ENCODE measurements around the gene CAVIN3. TPM values are rescaled to one million over a fixed set of nuclear protein-coding genes. Genes with fewer than 3 reads are reported as not detected.
A peak's percentile ranks its signal among the peaks of the same experiment; 100 is the strongest.
"Not testable (repeated sequence)": the region's sequence is repeated elsewhere in the genome, so short reads cannot be mapped to it uniquely, and the experiment has no call there.

CAVIN3 gene
- total RNA-seq, 1 experiment from 2014 or later: not detected

- Histone ChIP-seq H3K27me3 (ENCODE audit: low read length) (no peaks in the 10 kb centered on the region), H3K4me1 (ENCODE audit: low read length) (no peaks in the 10 kb centered on the region), H3K4me3 (ENCODE audit: low read length) (no peak overlapping the region), H3K79me2 (ENCODE audit: low read length) (no peaks in the 10 kb centered on the region), H4K20me1 (ENCODE audit: insufficient read depth, low read depth, low read length) (no peaks in the 10 kb centered on the region), H3K9ac (ENCODE audit: low read length) (no peak overlapping the region), H3K9me3 (ENCODE audit: low read length) (no peaks in the 10 kb centered on the region), H2AFZ (ENCODE audit: low read length) (no peak overlapping the region), H3K9me2 (replicated peaks; ENCODE audit: insufficient read depth, low read length) (no peaks in the 10 kb centered on the region), H3K27ac (ENCODE audit: low read length) (no peak overlapping the region), H3K36me3 (ENCODE audit: insufficient read depth, low read length) (no peaks in the 10 kb centered on the region), H3K4me2 (ENCODE audit: low read depth, low read length, poor library complexity, severe bottlenecking) (no peak overlapping the region)
- DNase-seq: no peak
These were observed 19.2 kb downstream of the CAVIN3 start for GRCh38 chr11:6301096-6301495.

- no peak overlapping the region for H3K4me3 ChIP-seq (ENCODE audit: low read length)
- no peaks in the 10 kb centered on the region for H3K4me1 ChIP-seq (ENCODE audit: low read length)
- DNase-seq: no peak
- no peak overlapping the region for H3K9ac ChIP-seq (ENCODE audit: low read length)
- H3K27ac ChIP-seq (ENCODE audit: low read length): no peak overlapping the region
- no peaks in the 10 kb centered on the region for H3K9me3 ChIP-seq (ENCODE audit: low read length)
- no peaks in the 10 kb centered on the region for H3K79me2 ChIP-seq (ENCODE audit: low read length)
- H3K4me2 ChIP-seq (ENCODE audit: low read depth, low read length, poor library complexity, severe bottlenecking): no peak overlapping the region
- H3K36me3 ChIP-seq (ENCODE audit: insufficient read depth, low read length): no peaks in the 10 kb centered on the region
- H4K20me1 ChIP-seq (ENCODE audit: insufficient read depth, low read depth, low read length): no peaks in the 10 kb centered on the region
- H3K9me2 ChIP-seq (replicated peaks; ENCODE audit: insufficient read depth, low read length): no peaks in the 10 kb centered on the region
- H3K27me3 ChIP-seq (ENCODE audit: low read length): no peaks in the 10 kb centered on the region
- H2AFZ ChIP-seq (ENCODE audit: low read length): no peak overlapping the region
These were observed 20.0 kb downstream of the CAVIN3 start for GRCh38 chr11:6300325-6300724.

GRCh38 chr11:6298605-6299004, 21.7 kb downstream of the CAVIN3 start:
- Histone ChIP-seq H3K9me2 (replicated peaks; ENCODE audit: insufficient read depth, low read length) (no peaks in the 10 kb centered on the region), H3K9ac (ENCODE audit: low read length) (no peak overlapping the region), H3K4me3 (ENCODE audit: low read length) (no peak overlapping the region), H3K27ac (ENCODE audit: low read length) (no peak overlapping the region), H4K20me1 (ENCODE audit: insufficient read depth, low read depth, low read length) (no peaks in the 10 kb centered on the region), H2AFZ (ENCODE audit: low read length) (no peak overlapping the region), H3K9me3 (ENCODE audit: low read length) (no peaks in the 10 kb centered on the region), H3K27me3 (ENCODE audit: low read length) (no peaks in the 10 kb centered on the region), H3K79me2 (ENCODE audit: low read length) (no peaks in the 10 kb centered on the region), H3K4me2 (ENCODE audit: low read depth, low read length, poor library complexity, severe bottlenecking) (no peak overlapping the region), H3K4me1 (ENCODE audit: low read length) (no peaks in the 10 kb centered on the region), H3K36me3 (ENCODE audit: insufficient read depth, low read length) (no peaks in the 10 kb centered on the region)
- DNase-seq: peak; percentile 66

- H3K9me3 ChIP-seq (ENCODE audit: low read length): no peaks in the 10 kb centered on the region
- H3K27ac ChIP-seq (ENCODE audit: low read length): no peak overlapping the region
- H3K4me2 ChIP-seq (ENCODE audit: low read depth, low read length, poor library complexity, severe bottlenecking): no peak overlapping the region
- H3K79me2 ChIP-seq (ENCODE audit: low read length): no peaks in the 10 kb centered on the region
- H3K36me3 ChIP-seq (ENCODE audit: insufficient read depth, low read length): no peaks in the 10 kb centered on the region
- no peaks in the 10 kb centered on the region for H3K4me1 ChIP-seq (ENCODE audit: low read length)
- no peak overlapping the region for H3K9ac ChIP-seq (ENCODE audit: low read length)
- no peaks in the 10 kb centered on the region for H3K27me3 ChIP-seq (ENCODE audit: low read length)
- peak; percentile 42 for DNase-seq
- H4K20me1 ChIP-seq (ENCODE audit: insufficient read depth, low read depth, low read length): no peaks in the 10 kb centered on the region
- H3K4me3 ChIP-seq (ENCODE audit: low read length): no peak overlapping the region
- no peaks in the 10 kb centered on the region for H3K9me2 ChIP-seq (replicated peaks; ENCODE audit: insufficient read depth, low read length)
- no peak overlapping the region for H2AFZ ChIP-seq (ENCODE audit: low read length)
These were observed 22.5 kb downstream of the CAVIN3 start for GRCh38 chr11:6297831-6298230.

GRCh38 chr11:6285019-6285418, 35.3 kb downstream of the CAVIN3 start:
- H3K9me2 ChIP-seq (replicated peaks; ENCODE audit: insufficient read depth, low read length): no peaks in the 10 kb centered on the region
- H3K27ac ChIP-seq (ENCODE audit: low read length): no peak overlapping the region
- H3K4me3 ChIP-seq (ENCODE audit: low read length): no peak overlapping the region
- H3K9ac ChIP-seq (ENCODE audit: low read length): no peak overlapping the region
- no peak overlapping the region for H2AFZ ChIP-seq (ENCODE audit: low read length)
- no peaks in the 10 kb centered on the region for H3K36me3 ChIP-seq (ENCODE audit: insufficient read depth, low read length)
- H3K9me3 ChIP-seq (ENCODE audit: low read length): no peaks in the 10 kb centered on the region
- no peaks in the 10 kb centered on the region for H3K79me2 ChIP-seq (ENCODE audit: low read length)
- H3K4me1 ChIP-seq (ENCODE audit: low read length): no peaks in the 10 kb centered on the region
- H3K4me2 ChIP-seq (ENCODE audit: low read depth, low read length, poor library complexity, severe bottlenecking): no peak overlapping the region
- DNase-seq: no peak
- 0 out of 2 replicates have a peak, but pooled peaks cover 2% of the 10 kb centered on the region for H3K27me3 ChIP-seq (ENCODE audit: low read length)
- no peaks in the 10 kb centered on the region for H4K20me1 ChIP-seq (ENCODE audit: insufficient read depth, low read depth, low read length)

GRCh38 chr11:6284250-6284649, 36.1 kb downstream of the CAVIN3 start:
- no peaks in the 10 kb centered on the region for H3K9me2 ChIP-seq (replicated peaks; ENCODE audit: insufficient read depth, low read length)
- H3K27me3 ChIP-seq (ENCODE audit: low read length): 0 out of 2 replicates have a peak, but pooled peaks cover 2% of the 10 kb centered on the region
- no peak overlapping the region for H3K27ac ChIP-seq (ENCODE audit: low read length)
- H3K9ac ChIP-seq (ENCODE audit: low read length): no peak overlapping the region
- no peak overlapping the region for H3K4me3 ChIP-seq (ENCODE audit: low read length)
- no peak overlapping the region for H3K4me2 ChIP-seq (ENCODE audit: low read depth, low read length, poor library complexity, severe bottlenecking)
- no peak overlapping the region for H2AFZ ChIP-seq (ENCODE audit: low read length)
- no peaks in the 10 kb centered on the region for H3K9me3 ChIP-seq (ENCODE audit: low read length)
- no peaks in the 10 kb centered on the region for H4K20me1 ChIP-seq (ENCODE audit: insufficient read depth, low read depth, low read length)
- no peak for DNase-seq
- no peaks in the 10 kb centered on the region for H3K79me2 ChIP-seq (ENCODE audit: low read length)
- H3K36me3 ChIP-seq (ENCODE audit: insufficient read depth, low read length): no peaks in the 10 kb centered on the region
- no peaks in the 10 kb centered on the region for H3K4me1 ChIP-seq (ENCODE audit: low read length)

- H3K36me3 ChIP-seq (ENCODE audit: insufficient read depth, low read length): no peaks in the 10 kb centered on the region
- H3K27ac ChIP-seq (ENCODE audit: low read length): no peak overlapping the region
- H2AFZ ChIP-seq (ENCODE audit: low read length): no peak overlapping the region
- no peaks in the 10 kb centered on the region for H4K20me1 ChIP-seq (ENCODE audit: insufficient read depth, low read depth, low read length)
- H3K9me2 ChIP-seq (replicated peaks; ENCODE audit: insufficient read depth, low read length): no peaks in the 10 kb centered on the region
- no peaks in the 10 kb centered on the region for H3K79me2 ChIP-seq (ENCODE audit: low read length)
- H3K9me3 ChIP-seq (ENCODE audit: low read length): no peaks in the 10 kb centered on the region
- no peaks in the 10 kb centered on the region for H3K4me1 ChIP-seq (ENCODE audit: low read length)
- H3K4me3 ChIP-seq (ENCODE audit: low read length): no peak overlapping the region
- no peak for DNase-seq
- H3K4me2 ChIP-seq (ENCODE audit: low read depth, low read length, poor library complexity, severe bottlenecking): no peak overlapping the region
- no peaks in the 10 kb centered on the region for H3K27me3 ChIP-seq (ENCODE audit: low read length)
- H3K9ac ChIP-seq (ENCODE audit: low read length): no peak overlapping the region
These were observed 36.8 kb downstream of the CAVIN3 start for GRCh38 chr11:6283453-6284023.

GRCh38 chr11:6280809-6281208, 39.5 kb downstream of the CAVIN3 start:
- H3K27me3 ChIP-seq (ENCODE audit: low read length); H3K4me1 ChIP-seq (ENCODE audit: low read length); H3K4me3 ChIP-seq (ENCODE audit: low read length); H4K20me1 ChIP-seq (ENCODE audit: insufficient read depth, low read depth, low read length); H3K36me3 ChIP-seq (ENCODE audit: insufficient read depth, low read length); H3K9ac ChIP-seq (ENCODE audit: low read length); DNase-seq; H3K27ac ChIP-seq (ENCODE audit: low read length); H3K4me2 ChIP-seq (ENCODE audit: low read depth, low read length, poor library complexity, severe bottlenecking); H3K9me3 ChIP-seq (ENCODE audit: low read length); H3K9me2 ChIP-seq (replicated peaks; ENCODE audit: insufficient read depth, low read length); H2AFZ ChIP-seq (ENCODE audit: low read length); H3K79me2 ChIP-seq (ENCODE audit: low read length): not testable (repeated sequence)

GRCh38 chr11:6273188-6273587, 47.1 kb downstream of the CAVIN3 start:
- Histone ChIP-seq H3K4me2 (ENCODE audit: low read depth, low read length, poor library complexity, severe bottlenecking) (no peak overlapping the region), H3K36me3 (ENCODE audit: insufficient read depth, low read length) (no peaks in the 10 kb centered on the region), H3K9me3 (ENCODE audit: low read length) (no peaks in the 10 kb centered on the region), H3K4me3 (ENCODE audit: low read length) (no peak overlapping the region), H3K4me1 (ENCODE audit: low read length) (no peaks in the 10 kb centered on the region), H2AFZ (ENCODE audit: low read length) (no peak overlapping the region), H3K9me2 (replicated peaks; ENCODE audit: insufficient read depth, low read length) (no peaks in the 10 kb centered on the region), H3K79me2 (ENCODE audit: low read length) (no peaks in the 10 kb centered on the region), H3K9ac (ENCODE audit: low read length) (no peak overlapping the region), H3K27me3 (ENCODE audit: low read length) (no peaks in the 10 kb centered on the region), H4K20me1 (ENCODE audit: insufficient read depth, low read depth, low read length) (no peaks in the 10 kb centered on the region), H3K27ac (ENCODE audit: low read length) (no peak overlapping the region)
- no peak for DNase-seq
